GM18505 (cell line): ENCODE data around the gene SLC35C1.
"Not testable (repeated sequence)": the region's sequence is repeated elsewhere in the genome, so short reads cannot be mapped to it uniquely, and the experiment has no call there.

ENCODE experiments used
- ATAC-seq: cut with Tn5 transposase; IDR thresholded peaks from one replicate; pipeline ENCODE4 v1.9.1; 2021; ENCODE audit not compliant: unreplicated experiment
- POLR2A ChIP-seq: IDR thresholded peaks from 4 replicates; pipeline ENCODE4 v1.6.1; 2011; ENCODE audit warnings: borderline replicate concordance; ENCODE audit not compliant: insufficient read depth, insufficient read length; ENCODE audit errors: extremely low read depth

SLC35C1 gene

GRCh38 chr11:45811109-45811435, 6.1 kb downstream of the SLC35C1 start:
- TF ChIP-seq POLR2A = no peak
- ATAC-seq = no peak

DNA sequence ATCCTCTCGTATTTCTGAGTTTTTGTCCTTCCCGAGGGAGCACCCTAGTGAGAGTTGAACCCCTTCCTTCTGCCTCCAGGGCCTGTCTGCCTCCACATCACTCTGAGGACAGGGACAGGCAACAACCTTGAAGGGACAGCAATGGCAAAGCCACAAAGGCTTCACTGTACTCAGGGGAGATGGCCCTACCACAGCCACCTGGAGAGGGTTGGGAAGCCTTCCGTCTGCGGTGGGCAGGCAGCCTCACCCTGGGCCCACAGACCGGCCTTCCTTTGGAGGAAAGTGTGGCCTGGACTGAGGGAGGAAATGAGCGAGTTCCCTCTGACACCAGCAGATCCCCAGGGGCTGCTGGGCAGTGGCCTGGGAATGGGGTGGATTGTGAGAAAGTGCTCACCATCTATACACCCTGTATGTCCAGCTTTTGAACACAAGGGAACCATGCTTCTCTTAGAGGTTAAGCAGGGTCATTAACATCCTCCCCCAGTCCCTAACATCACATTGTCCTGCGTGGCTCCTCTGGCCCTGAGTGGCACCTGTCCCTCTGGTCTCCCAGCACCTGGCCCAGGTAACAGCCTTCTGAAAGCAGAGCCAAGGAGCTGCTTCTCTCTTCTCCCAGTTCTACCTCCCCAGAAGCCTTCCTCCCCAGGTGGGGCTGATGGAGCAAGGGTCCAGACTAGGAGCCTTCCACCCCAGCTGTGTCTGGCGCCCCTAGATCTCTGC, 6.8 kb downstream of the SLC35C1 start:
- ATAC-seq = no peak
- TF ChIP-seq POLR2A = no peak

DNA sequence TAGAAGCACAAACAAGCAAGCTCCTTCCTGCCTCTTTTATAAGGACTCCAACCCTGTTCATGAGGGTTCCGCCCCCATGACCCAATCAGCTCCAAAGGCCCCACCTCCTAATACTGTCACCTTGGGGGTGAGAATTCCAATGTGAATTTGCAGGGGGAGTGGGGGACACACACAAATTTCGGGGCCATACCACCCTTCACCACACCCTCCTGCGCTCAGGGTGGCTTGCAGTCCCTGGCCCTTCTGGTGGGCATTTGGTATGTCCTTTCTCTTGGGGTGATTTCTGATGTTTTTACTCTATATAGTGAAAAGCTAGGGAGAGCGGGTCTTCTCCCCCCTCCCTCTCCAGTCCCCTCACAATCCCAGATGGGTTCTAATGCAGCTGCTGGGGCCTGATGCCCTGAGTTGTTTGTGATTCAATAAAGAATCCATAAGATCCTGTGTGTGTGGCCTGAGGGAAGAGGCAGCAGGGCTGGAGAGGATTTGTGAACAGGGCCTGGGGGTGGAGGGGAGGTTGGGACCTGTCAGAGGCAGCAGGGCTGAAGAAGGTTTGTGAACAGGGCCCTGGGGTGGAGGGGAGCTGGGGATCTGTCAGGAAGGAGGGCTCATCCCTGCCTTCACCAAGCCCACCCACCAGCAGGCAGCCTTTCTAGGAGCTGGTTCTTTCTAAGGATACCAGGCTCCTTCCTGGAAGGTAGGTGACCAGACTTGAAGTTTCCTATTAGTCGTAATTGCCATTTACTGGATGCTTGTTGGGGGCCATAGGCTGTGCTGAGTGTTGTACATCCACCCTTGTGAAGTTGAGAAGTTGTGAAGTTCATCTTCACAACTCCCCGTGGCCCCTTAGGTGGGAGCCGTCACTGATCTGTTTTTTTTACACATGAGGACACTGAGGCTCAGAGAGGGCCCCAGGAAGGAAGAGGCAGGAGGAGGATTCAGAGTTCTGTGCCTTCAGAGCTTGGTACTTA, 7.9 kb downstream of the SLC35C1 start:
- no peak for ATAC-seq
- no peak for TF ChIP-seq POLR2A

DNA sequence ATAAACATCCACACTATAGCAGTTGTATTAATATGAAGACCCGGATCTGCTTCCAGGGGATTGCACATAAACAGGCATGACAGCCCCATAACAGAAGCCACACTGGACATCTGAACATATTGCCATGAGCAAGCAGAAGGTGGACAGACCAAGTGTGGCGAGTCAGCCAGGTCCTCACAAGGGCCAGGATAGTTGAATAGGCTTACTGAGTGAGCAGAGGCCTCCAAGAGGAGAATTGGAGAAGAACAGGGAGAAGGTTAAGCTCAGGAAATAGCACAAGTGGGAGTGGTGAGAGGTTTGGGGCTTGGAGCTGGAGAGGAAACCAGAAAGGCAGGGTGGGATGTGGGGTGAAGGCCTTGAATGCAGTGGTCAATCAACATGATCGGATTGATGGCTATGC, 10.8 kb downstream of the SLC35C1 start:
- no peak for TF ChIP-seq POLR2A
- ATAC-seq = no peak

- ATAC-seq = no peak
- TF ChIP-seq POLR2A = no peak
Observed at GRCh38 chr11:45816614-45817013, 11.7 kb downstream of the SLC35C1 start.

- ATAC-seq = no peak
- TF ChIP-seq POLR2A = no peak
Observed at GRCh38 chr11:45817191-45817590, 12.2 kb downstream of the SLC35C1 start.

DNA sequence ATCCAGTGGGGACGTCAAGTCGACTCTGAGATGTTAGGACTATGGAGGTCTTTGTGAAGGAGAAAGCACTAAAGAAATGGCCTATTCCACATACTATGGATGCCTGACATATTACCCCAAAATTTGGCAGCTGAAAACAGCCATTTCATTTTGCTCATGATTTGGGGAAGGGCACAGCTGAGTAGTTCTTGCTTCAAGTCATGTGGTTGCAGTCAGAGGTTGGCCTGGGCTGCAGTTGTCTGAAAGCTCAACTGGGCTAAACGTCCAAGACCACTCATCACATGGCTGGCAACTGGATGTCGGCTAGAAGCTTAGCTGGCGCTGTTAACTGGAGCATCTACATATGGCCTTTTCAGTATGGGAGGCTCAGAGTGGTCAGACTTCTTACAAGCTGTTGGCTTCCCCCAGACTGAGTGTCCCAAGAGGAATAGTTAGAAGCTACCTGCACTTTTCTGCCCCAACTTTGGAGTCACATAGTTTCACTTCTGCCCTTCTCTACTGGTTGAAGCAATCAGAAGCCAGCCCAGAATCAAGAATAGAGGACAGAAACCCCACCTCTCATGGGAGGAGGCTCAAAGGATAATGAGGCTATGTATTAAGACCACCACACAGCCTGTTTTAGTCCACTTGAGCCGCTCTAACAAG, 14.1 kb downstream of the SLC35C1 start:
- TF ChIP-seq POLR2A = no peak
- ATAC-seq = no peak

DNA sequence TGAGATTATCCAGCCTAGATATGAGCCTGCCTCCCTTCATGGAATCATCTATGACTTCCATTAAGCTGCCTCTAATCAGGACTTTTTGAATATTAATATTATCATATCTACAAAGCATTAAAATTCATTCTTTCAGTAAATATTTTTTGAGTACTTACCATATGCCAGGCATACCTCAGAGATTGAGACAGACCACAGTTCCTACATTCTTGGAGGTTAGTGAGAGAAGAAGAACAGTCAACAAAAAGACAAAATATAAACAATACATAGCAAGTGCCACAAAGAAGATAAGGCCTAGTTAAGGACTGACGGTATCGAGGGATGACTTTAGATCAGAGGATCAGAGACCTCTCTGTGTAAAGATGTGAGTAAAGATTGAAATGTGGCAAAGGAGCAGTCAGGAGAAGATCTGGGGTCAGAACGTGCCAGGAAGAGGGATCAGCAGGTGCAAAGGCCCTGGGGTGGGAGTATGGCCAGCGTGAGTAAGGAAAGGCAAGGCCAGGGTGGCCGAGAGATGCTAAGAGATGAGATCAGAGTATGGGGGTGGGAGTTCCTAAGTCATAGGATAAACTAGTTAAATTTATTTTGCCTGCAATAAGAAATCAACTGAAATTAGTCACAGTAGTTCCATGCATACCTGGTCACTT, 15.4 kb downstream of the SLC35C1 start:
- ATAC-seq = no peak
- no peak for TF ChIP-seq POLR2A

GRCh38 chr11:45826492-45826891, 21.5 kb downstream of the SLC35C1 start:
- not testable (repeated sequence) for ATAC-seq

DNA sequence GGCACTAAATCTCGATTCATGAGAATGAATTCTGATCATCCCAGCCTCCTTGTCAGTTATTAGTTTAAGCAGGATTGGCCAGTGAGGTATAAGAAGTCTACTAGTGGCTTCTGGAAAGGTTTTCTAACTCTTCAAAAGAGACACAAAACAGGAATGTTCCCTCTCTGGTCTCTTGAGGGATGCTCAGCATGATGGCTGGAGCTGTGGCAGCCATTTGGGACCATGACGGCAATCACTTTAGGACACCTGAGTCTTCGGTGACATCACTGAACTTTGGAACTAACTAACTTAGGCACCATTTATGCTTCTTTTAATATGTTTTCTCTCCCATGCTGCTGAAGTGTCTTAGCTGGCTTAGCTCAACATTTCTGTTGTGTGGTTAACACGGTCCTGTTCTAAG, 22.2 kb downstream of the SLC35C1 start:
- ATAC-seq = no peak
- no peak for TF ChIP-seq POLR2A

DNA sequence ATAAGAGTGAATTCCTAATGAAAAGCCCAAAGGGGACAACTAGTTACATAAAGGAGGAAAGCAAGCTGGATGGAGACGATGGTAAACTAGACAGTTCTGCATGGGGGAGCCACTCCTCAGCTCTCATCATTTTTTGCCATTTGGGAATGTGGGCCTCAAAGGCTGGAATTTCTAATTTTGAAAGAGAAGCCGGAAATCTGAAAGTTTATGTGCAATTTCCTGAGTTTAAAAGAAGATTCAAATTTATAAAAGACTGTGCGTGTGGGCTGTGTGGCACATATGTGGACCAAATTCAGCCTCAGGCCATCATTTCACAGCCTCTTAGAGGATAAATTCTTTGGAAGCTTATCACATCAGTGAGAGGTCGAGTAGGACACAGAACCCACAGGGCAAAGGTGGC, 24.0 kb downstream of the SLC35C1 start:
- TF ChIP-seq POLR2A = no peak
- no peak for ATAC-seq

DNA sequence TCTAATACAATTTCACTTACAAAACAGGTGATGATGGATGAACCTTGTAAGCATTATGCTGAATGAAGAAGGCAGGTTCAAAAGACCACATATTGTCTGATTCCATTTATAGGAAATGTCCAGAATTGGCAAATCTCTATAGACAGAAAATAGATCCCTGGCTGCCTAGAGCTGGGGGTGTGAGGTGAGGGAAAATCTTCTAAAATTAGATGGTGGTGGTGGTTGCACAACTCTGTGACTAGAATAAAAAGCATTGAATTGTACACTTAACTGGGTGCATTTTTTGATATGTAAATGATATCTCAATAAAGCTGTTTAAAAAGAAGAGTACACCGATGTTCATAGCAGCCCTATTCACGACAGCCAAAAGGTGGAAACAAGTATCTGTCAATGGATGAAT, 25.6 kb downstream of the SLC35C1 start:
- TF ChIP-seq POLR2A = no peak
- ATAC-seq = no peak

DNA sequence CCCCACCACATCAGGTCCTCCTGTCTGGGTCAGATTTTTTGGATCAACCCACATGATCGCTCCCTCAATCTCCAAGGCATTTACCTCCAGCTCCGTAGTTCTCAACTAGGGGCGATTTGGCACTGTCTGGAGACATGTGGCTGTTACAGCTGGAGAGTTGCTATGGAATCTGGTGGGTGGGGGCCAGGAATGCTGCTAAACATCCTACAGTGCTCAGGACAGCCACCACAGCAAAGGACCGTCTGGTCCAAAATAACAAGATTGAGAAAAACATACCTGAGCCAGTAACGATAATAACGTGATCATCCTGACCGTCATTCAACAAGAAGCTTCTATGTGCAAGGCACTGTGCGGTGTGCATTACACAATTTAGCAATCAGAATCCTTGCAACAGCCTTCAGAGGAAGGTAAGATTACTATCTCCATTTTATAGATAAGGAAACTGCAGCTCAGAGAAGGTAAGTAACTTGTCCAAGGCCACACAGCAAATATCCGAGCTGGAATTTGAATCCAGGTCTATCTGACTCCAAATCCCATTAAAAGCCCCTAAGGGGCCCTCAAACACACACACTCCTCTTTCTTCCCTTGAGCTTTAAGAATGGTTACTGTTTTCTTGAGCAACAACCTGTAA, 28.0 kb downstream of the SLC35C1 start:
- ATAC-seq = no peak

More for the DNA sequence above, 28.0 kb downstream of the SLC35C1 start:
- no peak for TF ChIP-seq POLR2A
